K562 (cell line): ENCODE measurements around the gene WIPF3. TPM values are rescaled to one million over a fixed set of nuclear protein-coding genes. Genes with fewer than 3 reads are reported as not detected.

ENCODE experiments used
- BACH1 ChIP-seq: fragments of 200-800 bp; sonication (Bioruptor generic); IDR thresholded peaks from 2 replicates; pipeline ENCODE4 v1.6.1; 2016; ENCODE audit warnings: missing genetic modification characterization, missing compliant biosample characterization
- BHLHE40 ChIP-seq: IDR thresholded peaks from 2 replicates; pipeline ENCODE4 v1.6.1; 2011; ENCODE audit warnings: low read length, improper control_type of control experiment
- CHD1 ChIP-seq: fragments of 200-600 bp; sonication (generic); IDR thresholded peaks from one replicate; pipeline ENCODE4 v1.6.1; 2012; ENCODE audit warnings: mild to moderate bottlenecking, moderate library complexity, low read length, inconsistent platforms
- EP300 ChIP-seq: IDR thresholded peaks from 2 replicates; pipeline ENCODE4 v1.6.1; 2012; ENCODE audit warnings: low read length, improper control_type of control experiment
- FIP1L1 ChIP-seq: fragments of 200-400 bp; formaldehyde crosslinking; IDR thresholded peaks from 2 replicates; pipeline ENCODE4 v1.6.1; 2018; ENCODE audit warnings: mild to moderate bottlenecking, low read depth, low read length; ENCODE audit not compliant: poor library complexity, severe bottlenecking
- GATAD2A ChIP-seq: fragments of 450-650 bp; IDR thresholded peaks from 2 replicates; pipeline ENCODE4 v1.6.1; 2017
- HDAC2 ChIP-seq: fragments of 450-650 bp; IDR thresholded peaks from 2 replicates; pipeline ENCODE4 v1.6.1; 2016; ENCODE audit warnings: mild to moderate bottlenecking
- HSF4 ChIP-seq: fragments of 250-450 bp; sonication (Bioruptor Pico); IDR thresholded peaks from 2 replicates; pipeline ENCODE4 v2.1.2; 2022; ENCODE audit warnings: mild to moderate bottlenecking, moderate library complexity, borderline replicate concordance
- JUND ChIP-seq, 2 experiments: IDR thresholded peaks; 2 replicates in 1 of 2; 3 replicates in 1 of 2; pipeline ENCODE4 v1.6.1; 2011; ENCODE audit warnings: borderline replicate concordance in 2 of 2, low read depth in 2 of 2, low read length in 2 of 2, improper control_type of control experiment in 1 of 2, missing biosample characterization in 1 of 2, missing genetic modification characterization in 1 of 2, missing genetic modification reagents in 1 of 2
- L3MBTL2 ChIP-seq: fragments of 450-650 bp; IDR thresholded peaks from 2 replicates; pipeline ENCODE4 v1.6.1; 2016; ENCODE audit warnings: mild to moderate bottlenecking, moderate library complexity
- MYC ChIP-seq, 2 experiments: fragments of 250-450 bp in 1 of 2; sonication (Bioruptor Pico) in 1 of 2; IDR thresholded peaks; 2 replicates each; pipeline versions ENCODE4 v1.5.1 to v1.6.1; 2012 to 2021; ENCODE audit warnings: low read depth in 2 of 2, borderline replicate concordance in 1 of 2, improper control_type of control experiment in 1 of 2, low read length in 1 of 2, mild to moderate bottlenecking in 1 of 2, moderate library complexity in 1 of 2
- NCOA6 ChIP-seq: fragments of 450-650 bp; IDR thresholded peaks from 2 replicates; pipeline ENCODE4 v1.6.1; 2017; ENCODE audit warnings: mild to moderate bottlenecking
- NR2F6 ChIP-seq: fragments of 450-650 bp; formaldehyde crosslinking; IDR thresholded peaks from 2 replicates; pipeline ENCODE4 v1.4.0; 2020; ENCODE audit warnings: mild to moderate bottlenecking
- PHF21A ChIP-seq: fragments of 450-650 bp; IDR thresholded peaks from 2 replicates; pipeline ENCODE4 v1.6.1; 2017; ENCODE audit warnings: low read depth, borderline replicate concordance
- RBBP5 ChIP-seq: fragments of 200-600 bp; sonication (generic); IDR thresholded peaks from 2 replicates; pipeline ENCODE4 v1.6.1; 2012; ENCODE audit warnings: borderline replicate concordance, mild to moderate bottlenecking, low read length, control low read depth, inconsistent platforms; ENCODE audit not compliant: insufficient read depth, poor library complexity, severe bottlenecking
- RBFOX2 ChIP-seq: fragments of 200-400 bp; formaldehyde crosslinking; IDR thresholded peaks from 2 replicates; pipeline ENCODE4 v1.6.1; 2017; ENCODE audit warnings: low read depth, mild to moderate bottlenecking, low read length, moderate library complexity
- SREBF1 ChIP-seq: fragments of 150-350 bp; IDR thresholded peaks from 2 replicates; pipeline ENCODE4 v1.6.1; 2014; ENCODE audit warnings: antibody characterized with exemption, low read depth, low read length, borderline replicate concordance
- SRSF9 ChIP-seq: fragments of 200-400 bp; formaldehyde crosslinking; IDR thresholded peaks from 2 replicates; pipeline ENCODE4 v1.6.1; 2017; ENCODE audit warnings: low read depth, low read length, borderline replicate concordance
- ZBTB7A ChIP-seq: IDR thresholded peaks from 2 replicates; pipeline ENCODE4 v1.6.1; 2011; ENCODE audit warnings: low read depth, mild to moderate bottlenecking, low read length, moderate library complexity, borderline replicate concordance; ENCODE audit not compliant: control insufficient read depth
- ZNF354B ChIP-seq: fragments of 250-450 bp; sonication (Bioruptor Pico); IDR thresholded peaks from 2 replicates; pipeline ENCODE4 v1.4.0; 2020
- ZNF551 ChIP-seq: fragments of 250-450 bp; sonication (Bioruptor Pico); IDR thresholded peaks from 2 replicates; pipeline ENCODE4 v1.5.0; 2021; ENCODE audit warnings: mild to moderate bottlenecking, moderate library complexity
- polyA plus RNA-seq, 8 experiments: library from polyadenylated mRNA; depleted of rRNA in 4 of 8; stranded (reverse) in 5 of 8; unstranded in 3 of 8; fragments of >200 nt; fragmentation: Nextera tagmentation in 2 of 8; fragmentation: Illumina TruSeq in 1 of 8; extraction: Ambion mirVana in 2 of 8; extraction: Trizol in 1 of 8; gene quantifications; 2 replicates each; pipeline versions ENCODE4 v1.2.1 to v1.2.3, GENCODE V29; 2011 to 2014; ENCODE audit warnings: inconsistent platforms in 1 of 8, missing spikeins in 1 of 8
- total RNA-seq, 7 experiments: library from RNA; depleted of rRNA in 6 of 7; stranded (reverse); fragments of >200 nt in 6 of 7; fragmentation: Illumina TruSeq in 2 of 7; extraction: Trizol in 2 of 7; gene quantifications; 2 replicates each; pipeline versions ENCODE4 v1.2.1 to v1.2.3, GENCODE V29; 2011 to 2021; ENCODE audit warnings: low replicate concordance in 1 of 7
- TF ChIP-seq, protein P1 (sequence below), 2 experiments: IDR thresholded peaks in 1 of 2; conservative IDR thresholded peaks in 1 of 2; 2 replicates each; pipeline ENCODE4 v1.6.1; 2016; ENCODE audit warnings: low read depth in 2 of 2, mild to moderate bottlenecking in 1 of 2, missing compliant biosample characterization in 1 of 2, missing genetic modification characterization in 1 of 2, moderate library complexity in 1 of 2
- TF ChIP-seq, protein P2 (sequence below), 2 experiments: IDR thresholded peaks; 2 replicates each; pipeline ENCODE4 v1.6.1; 2011; ENCODE audit warnings: borderline replicate concordance in 1 of 2, control low read depth in 1 of 2, low read depth in 1 of 2, low read length in 1 of 2, mild to moderate bottlenecking in 1 of 2, mixed read lengths in 1 of 2, moderate library complexity in 1 of 2; ENCODE audit not compliant: insufficient read depth in 1 of 2, insufficient read length in 1 of 2, poor library complexity in 1 of 2, severe bottlenecking in 1 of 2; ENCODE audit errors: extremely low read depth in 1 of 2

WIPF3 gene
- total and polyA plus RNA-seq, 9 of the 15 experiments (the other 6 are each of a cell fraction or from before 2014, with no cell fraction given): 0.18 to 3.2 (median 1.7) TPM

DNA sequence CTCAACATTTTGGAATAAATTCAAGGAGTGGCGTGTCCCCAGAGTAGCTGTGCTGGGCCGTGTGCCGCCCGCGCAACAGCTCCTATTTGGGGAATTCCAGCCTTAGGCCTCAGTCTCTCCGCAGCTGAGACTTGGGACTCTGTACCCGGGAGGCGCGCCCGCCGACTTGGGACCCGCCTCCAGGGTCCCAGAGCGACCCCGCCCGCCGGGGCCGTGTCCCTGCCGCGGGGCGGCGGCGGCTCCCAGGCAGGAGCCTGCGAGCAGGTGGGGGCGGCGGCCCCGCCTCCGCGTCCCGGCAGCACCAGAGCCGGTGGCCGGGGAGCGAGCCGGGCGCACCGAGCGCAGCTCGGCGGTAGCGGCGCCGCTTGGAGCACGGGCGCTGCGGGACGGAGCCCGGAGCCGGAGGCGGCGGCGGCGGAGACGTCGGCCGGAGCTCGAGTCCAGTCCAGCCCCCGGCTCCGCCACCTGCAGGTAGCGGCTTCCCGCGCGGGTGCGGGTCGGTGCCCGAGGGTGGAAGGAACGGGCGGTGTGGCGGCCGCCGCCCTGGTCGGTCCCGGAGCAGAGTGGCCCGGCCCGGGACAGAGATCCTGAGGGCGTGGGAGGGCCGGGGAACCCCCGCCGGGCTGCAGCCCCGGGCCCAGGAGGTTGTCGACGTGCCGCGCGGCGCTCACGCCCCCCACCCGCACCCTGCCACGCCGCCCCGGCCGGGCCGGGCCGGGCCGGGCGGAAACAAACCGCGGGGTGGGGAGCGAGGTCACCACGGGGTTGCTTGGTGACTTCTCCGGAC lies at the start of gene WIPF3 (continued):
- TF ChIP-seq, protein P1, sequence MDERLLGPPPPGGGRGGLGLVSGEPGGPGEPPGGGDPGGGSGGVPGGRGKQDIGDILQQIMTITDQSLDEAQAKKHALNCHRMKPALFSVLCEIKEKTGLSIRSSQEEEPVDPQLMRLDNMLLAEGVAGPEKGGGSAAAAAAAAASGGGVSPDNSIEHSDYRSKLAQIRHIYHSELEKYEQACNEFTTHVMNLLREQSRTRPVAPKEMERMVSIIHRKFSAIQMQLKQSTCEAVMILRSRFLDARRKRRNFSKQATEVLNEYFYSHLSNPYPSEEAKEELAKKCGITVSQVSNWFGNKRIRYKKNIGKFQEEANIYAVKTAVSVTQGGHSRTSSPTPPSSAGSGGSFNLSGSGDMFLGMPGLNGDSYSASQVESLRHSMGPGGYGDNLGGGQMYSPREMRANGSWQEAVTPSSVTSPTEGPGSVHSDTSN (CRISPR knock-in tag; IDR thresholded peaks at IDR 0.05; ENCODE audit: low read depth): no peak
- TF ChIP-seq, protein P1 (tag; conservative IDR thresholded peaks at IDR 0.05; ENCODE audit: low read depth): no peak
- TF ChIP-seq PHF21A (no peak), RBBP5 (peak; percentile 79), SREBF1 (no peak), JUND (IDR thresholded peaks at IDR 0.05; ENCODE audit: borderline replicate concordance, low read depth, low read length) (no peak), JUND (tag; IDR thresholded peaks at IDR 0.05; ENCODE audit: borderline replicate concordance, low read depth, low read length) (no peak), GATAD2A (no peak), ZNF354B (CRISPR knock-in tag) (no peak), L3MBTL2 (peak; percentile 68; the same call in 1 of the 2 replicates), NCOA6 (no peak), FIP1L1 (no peak), RBFOX2 (peak; percentile 58), BHLHE40 (no peak), ZNF551 (CRISPR knock-in tag) (no peak), NR2F6 (no peak), SRSF9 (no peak), HDAC2 (no peak), ZBTB7A (peak; percentile 78; the same call in 1 of the 2 replicates), CHD1 (peak; percentile 32), BACH1 (tag) (no peak), EP300 (no peak), HSF4 (CRISPR knock-in tag) (no peak), MYC (IDR thresholded peaks at IDR 0.05; ENCODE audit: low read depth, low read length) (no peak), MYC (CRISPR knock-in tag; IDR thresholded peaks at IDR 0.05; ENCODE audit: borderline replicate concordance, low read depth) (no peak)
- TF ChIP-seq, protein P2, sequence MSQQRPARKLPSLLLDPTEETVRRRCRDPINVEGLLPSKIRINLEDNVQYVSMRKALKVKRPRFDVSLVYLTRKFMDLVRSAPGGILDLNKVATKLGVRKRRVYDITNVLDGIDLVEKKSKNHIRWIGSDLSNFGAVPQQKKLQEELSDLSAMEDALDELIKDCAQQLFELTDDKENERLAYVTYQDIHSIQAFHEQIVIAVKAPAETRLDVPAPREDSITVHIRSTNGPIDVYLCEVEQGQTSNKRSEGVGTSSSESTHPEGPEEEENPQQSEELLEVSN (IDR thresholded peaks at IDR 0.05; ENCODE audit: borderline replicate concordance in 1 of 2, extremely low read depth in 1 of 2, insufficient read depth in 1 of 2, insufficient read length in 1 of 2, low read depth in 1 of 2, low read length in 1 of 2, poor library complexity in 1 of 2, severe bottlenecking in 1 of 2): peak; percentile 66 to 90
